Measurements from ENCODE around the gene ECE2.
"Not testable (repeated sequence)": the region's sequence is repeated elsewhere in the genome, so short reads cannot be mapped to it uniquely, and the experiment has no call there.

Gene ECE2

GRCh38 chr3:184339001-184339400 lies 63.2 kb downstream of the ECE2 start:
- no peak for DNase-seq

- not testable (repeated sequence) for DNase-seq
These were observed 63.8 kb downstream of the ECE2 start for GRCh38 chr3:184339451-184340135.

GRCh38 chr3:184341925-184342324 lies 66.1 kb downstream of the ECE2 start:
- no peak for DNase-seq
